ENCODE data around the gene ID3.

GRCh38 chr1:23593556-23594148 is 34.4 kb upstream of the ID3 start:
- no peak for TF ChIP-seq POLR2AphosphoS5 (IDR thresholded peaks at IDR 0.05; ENCODE audit: low read depth, low read length)
- TF ChIP-seq JUN (IDR thresholded peaks at IDR 0.05; ENCODE audit: low read depth, low read length): no peak
- TF ChIP-seq EGR1 (IDR thresholded peaks at IDR 0.05; ENCODE audit: borderline replicate concordance, low read depth, low read length): no peak
- no peak for TF ChIP-seq USF2 (IDR thresholded peaks at IDR 0.05; ENCODE audit: low read length)
- TF ChIP-seq SAP30 (IDR thresholded peaks at IDR 0.05; ENCODE audit: insufficient read depth, insufficient replicate concordance, low read length): no peak
- no peak for TF ChIP-seq CREB1 (IDR thresholded peaks at IDR 0.05)
- TF ChIP-seq GABPA (IDR thresholded peaks at IDR 0.05; ENCODE audit: borderline replicate concordance, insufficient read depth, low read length): no peak
- TF ChIP-seq CEBPB (IDR thresholded peaks at IDR 0.05; ENCODE audit: low read depth, low read length): no peak

Data from H1 (cell line).